Psoas muscle (tissue), 8 donors: Measurements from ENCODE around the gene ERICH3. TPM values are rescaled to one million over a fixed set of nuclear protein-coding genes. Genes with fewer than 3 reads are reported as not detected.

ENCODE experiments used
- ATAC-seq, 4 donors: fragments of 200-7000 bp; cut with Tn5 transposase; one replicate each; pipeline ENCODE4 v1.9.1; 2020; ENCODE audit warnings: moderate library complexity in 3 of 4, mild to moderate bottlenecking in 2 of 4
- DNase-seq, 2 donors: peaks; one replicate each; pipeline ENCODE4 v3.0.0-alpha.2; 2020
- H3K27ac ChIP-seq: fragments of 200-600 bp; one replicate; pipeline ENCODE4 v1.8.0; 2022
- H3K27me3 ChIP-seq, 3 donors: fragments of 200-600 bp in 1 of 3; one replicate each; pipeline versions ENCODE4 v1.6.1 to v1.8.0; 2013 to 2022; ENCODE audit warnings: low read length in 2 of 3, mild to moderate bottlenecking in 2 of 3, moderate library complexity in 1 of 3; ENCODE audit not compliant: insufficient read depth in 3 of 3
- H3K36me3 ChIP-seq, 2 donors: fragments of 200-600 bp in 1 of 2; one replicate each; pipeline versions ENCODE4 v1.6.1 to v1.8.0; 2013 to 2022; ENCODE audit warnings: low read depth in 1 of 2, mild to moderate bottlenecking in 1 of 2, moderate library complexity in 1 of 2; ENCODE audit not compliant: insufficient read depth in 1 of 2
- H3K4me1 ChIP-seq: fragments of 200-600 bp; one replicate; pipeline ENCODE4 v1.8.0; 2022
- H3K4me3 ChIP-seq: fragments of 200-600 bp; one replicate; pipeline ENCODE4 v1.8.0; 2022; ENCODE audit warnings: mild to moderate bottlenecking
- H3K9me3 ChIP-seq: fragments of 200-600 bp; one replicate; pipeline ENCODE4 v1.8.0; 2022
- WGBS, 3 donors: extraction: QIAGEN DNeasy Blood & Tissue Kit; methylation state at CpG; one replicate each; pipeline versions ENCODE4 v1.1.6 to v1.1.7; 2013; 5-methylcytosine and 5-hydroxymethylcytosine counted together
- intact Hi-C, 2 donors: fragments of 100-400 bp; cut with DNase I; formaldehyde crosslinking; loops; one replicate each; pipeline versions ENCODE4 v1.11.0 to v1.14.2; 2022
- polyA plus RNA-seq, 3 donors: library from polyadenylated mRNA; stranded (reverse); fragments of 200-250 nt; gene quantifications; one replicate each; pipeline ENCODE4 v1.2.3, GENCODE V29; 2013
- total RNA-seq, 4 donors: library from RNA; stranded (reverse); fragmentation: NEBNext Ultra II Directional in 2 of 4; extraction: Animal tissue kit (Norgen Biotek cat#: 25700) in 2 of 4; gene quantifications; one replicate each; pipeline versions ENCODE4 v1.2.1 to v1.2.4, GENCODE V29; 2021 to 2023
- TF ChIP-seq, protein P1 (sequence below): fragments of 200-600 bp; IDR thresholded peaks from one replicate; pipeline ENCODE4 v1.8.0; 2022; ENCODE audit warnings: antibody characterized with exemption
- donor health status: healthy with polysubstance abuse.
- donor health status: DM: no; HTN: no; CAD: no; lungs with moderate emphysema.
- donor health status: Bipolar disorder and iron deficiency.
- donor health status: healthy.
- donor health status: DM: yes; HTN: yes; CAD: no.
- donor health status: DM: no; HTN: no; CAD: no.
- donor health status: DM: no; HTN: no; CAD: no.
- donor health status: DM: yes; HTN: yes; CAD: no.

The ERICH3 gene
- total and polyA plus RNA-seq, 7 donors, result 0.04 to 0.12 TPM; not detected in 5

GRCh38 chr1:74654708-74655107 is 18.9 kb downstream of the ERICH3 start:
- TF ChIP-seq, protein P1, sequence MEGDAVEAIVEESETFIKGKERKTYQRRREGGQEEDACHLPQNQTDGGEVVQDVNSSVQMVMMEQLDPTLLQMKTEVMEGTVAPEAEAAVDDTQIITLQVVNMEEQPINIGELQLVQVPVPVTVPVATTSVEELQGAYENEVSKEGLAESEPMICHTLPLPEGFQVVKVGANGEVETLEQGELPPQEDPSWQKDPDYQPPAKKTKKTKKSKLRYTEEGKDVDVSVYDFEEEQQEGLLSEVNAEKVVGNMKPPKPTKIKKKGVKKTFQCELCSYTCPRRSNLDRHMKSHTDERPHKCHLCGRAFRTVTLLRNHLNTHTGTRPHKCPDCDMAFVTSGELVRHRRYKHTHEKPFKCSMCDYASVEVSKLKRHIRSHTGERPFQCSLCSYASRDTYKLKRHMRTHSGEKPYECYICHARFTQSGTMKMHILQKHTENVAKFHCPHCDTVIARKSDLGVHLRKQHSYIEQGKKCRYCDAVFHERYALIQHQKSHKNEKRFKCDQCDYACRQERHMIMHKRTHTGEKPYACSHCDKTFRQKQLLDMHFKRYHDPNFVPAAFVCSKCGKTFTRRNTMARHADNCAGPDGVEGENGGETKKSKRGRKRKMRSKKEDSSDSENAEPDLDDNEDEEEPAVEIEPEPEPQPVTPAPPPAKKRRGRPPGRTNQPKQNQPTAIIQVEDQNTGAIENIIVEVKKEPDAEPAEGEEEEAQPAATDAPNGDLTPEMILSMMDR, result no peak
- H3K36me3 ChIP-seq, result no peaks in the 10 kb centered on the region
- no peaks in the 10 kb centered on the region for H3K27me3 ChIP-seq
- no peak overlapping the region for H3K27ac ChIP-seq
- intact Hi-C loops, result no loop called here
- no peaks in the 10 kb centered on the region for H3K9me3 ChIP-seq
- WGBS, 3 donors, result 69 to 78% (median 69%) methylated on average over 1 of the region's 1 CpG
- ATAC-seq (no peak), DNase-seq (no peak)
- no peak overlapping the region for H3K4me3 ChIP-seq
- no peaks in the 10 kb centered on the region for H3K4me1 ChIP-seq

GRCh38 chr1:74652711-74653139 is 20.9 kb downstream of the ERICH3 start:
- Histone ChIP-seq H3K36me3 (no peaks in the 10 kb centered on the region), H3K9me3 (no peaks in the 10 kb centered on the region), H3K4me1 (no peaks in the 10 kb centered on the region), H3K27ac (no peak overlapping the region), H3K27me3 (no peaks in the 10 kb centered on the region), H3K4me3 (no peak overlapping the region)
- intact Hi-C loops, result no loop called here
- no peak for DNase-seq
- WGBS, 3 donors, result 60 to 65% (median 63%) methylated on average over 7 of the region's 7 CpGs
- no peak for ATAC-seq
- TF ChIP-seq, protein P1, result no peak

- 64 to 68% (median 67%) methylated on average over 4 of the region's 4 CpGs for WGBS, 3 donors
- Histone ChIP-seq H3K36me3 (no peaks in the 10 kb centered on the region), H3K4me1 (no peaks in the 10 kb centered on the region), H3K4me3 (no peak overlapping the region), H3K27ac (no peak overlapping the region), H3K27me3 (no peaks in the 10 kb centered on the region), H3K9me3 (no peaks in the 10 kb centered on the region)
- DNase-seq, result no peak
- ATAC-seq, result no peak
- TF ChIP-seq, protein P1, result no peak
- intact Hi-C loops, result no loop called here
Observed at GRCh38 chr1:74650561-74650960, 23.0 kb downstream of the ERICH3 start.

DNA sequence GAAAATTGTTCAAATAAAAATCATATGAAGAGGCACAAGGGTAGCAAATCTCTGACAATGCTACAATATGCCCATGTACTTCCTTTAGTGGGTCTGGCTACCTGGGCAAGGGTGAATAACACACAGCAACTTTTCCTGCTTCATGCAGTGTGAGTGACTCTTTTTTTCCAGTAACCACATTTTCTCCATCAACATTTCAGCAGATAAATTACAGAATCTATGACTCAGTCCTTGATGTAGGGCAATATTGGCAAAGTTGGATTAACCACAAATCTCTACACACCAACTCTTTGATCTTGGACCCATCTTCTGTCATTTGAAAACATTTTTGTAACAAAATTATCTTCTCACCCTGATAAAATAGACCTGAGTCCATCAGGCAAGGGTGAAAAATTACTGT is 31.7 kb downstream of the ERICH3 start:
- H3K36me3 ChIP-seq, result no peaks in the 10 kb centered on the region
- no peak overlapping the region for H3K27ac ChIP-seq
- TF ChIP-seq, protein P1, result no peak
- intact Hi-C loops, result no loop called here
- H3K27me3 ChIP-seq, result no peaks in the 10 kb centered on the region
- no peaks in the 10 kb centered on the region for H3K9me3 ChIP-seq
- no peaks in the 10 kb centered on the region for H3K4me1 ChIP-seq
- ATAC-seq (no peak), DNase-seq (no peak)
- no peak overlapping the region for H3K4me3 ChIP-seq

DNA sequence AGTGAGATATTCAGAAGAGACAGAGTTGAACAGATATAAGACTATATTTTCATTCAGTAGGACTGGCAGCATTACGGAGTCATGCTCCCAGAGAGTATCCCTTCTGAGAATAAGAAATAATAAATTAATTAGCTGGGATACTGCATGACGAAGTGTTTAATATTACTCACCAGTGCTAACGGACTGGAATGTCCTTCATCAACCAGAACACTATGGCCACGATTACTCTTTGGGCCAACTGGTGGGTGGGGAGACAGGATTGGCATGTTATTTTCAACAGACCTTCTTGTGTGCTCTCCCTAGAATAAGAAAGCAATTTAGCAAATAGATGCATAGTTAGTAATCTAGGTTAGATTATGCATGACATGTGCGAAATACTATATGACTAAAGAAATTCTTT is 32.4 kb downstream of the ERICH3 start:
- DNase-seq (no peak), ATAC-seq (no peak)
- H3K27ac ChIP-seq, result no peak overlapping the region
- H3K4me1 ChIP-seq, result no peaks in the 10 kb centered on the region
- H3K27me3 ChIP-seq, result no peaks in the 10 kb centered on the region
- whole genome bisulfite sequencing, 3 donors, result 76 to 93% (median 81%) methylated on average over 5 of the region's 5 CpGs
- H3K4me3 ChIP-seq, result no peak overlapping the region
- intact Hi-C loops, result no loop called here
- H3K9me3 ChIP-seq, result no peaks in the 10 kb centered on the region
- TF ChIP-seq, protein P1, result no peak
- H3K36me3 ChIP-seq, result no peaks in the 10 kb centered on the region
